OCI-LY7 (cell line): ENCODE results near the gene PCNX1.
"Not testable (repeated sequence)": the region's sequence is repeated elsewhere in the genome, so short reads cannot be mapped to it uniquely, and the experiment has no call there.

ENCODE experiments used
- EZH2phosphoT487 ChIP-seq: fragments of 200-600 bp; sonication (generic); IDR thresholded peaks from 2 replicates; pipeline ENCODE4 v1.6.1; 2018; ENCODE audit warnings: low read depth, borderline replicate concordance, mild to moderate bottlenecking, mixed run types, antibody characterized with exemption, low read length, moderate library complexity, mixed read lengths
- TF ChIP-seq, protein P1 (sequence below): fragments of 200-600 bp; sonication (generic); conservative IDR thresholded peaks from 2 replicates; pipeline ENCODE4 v1.5.1; 2014; ENCODE audit warnings: mild to moderate bottlenecking, antibody characterized with exemption, low read length, moderate library complexity, mixed read lengths

DNA sequence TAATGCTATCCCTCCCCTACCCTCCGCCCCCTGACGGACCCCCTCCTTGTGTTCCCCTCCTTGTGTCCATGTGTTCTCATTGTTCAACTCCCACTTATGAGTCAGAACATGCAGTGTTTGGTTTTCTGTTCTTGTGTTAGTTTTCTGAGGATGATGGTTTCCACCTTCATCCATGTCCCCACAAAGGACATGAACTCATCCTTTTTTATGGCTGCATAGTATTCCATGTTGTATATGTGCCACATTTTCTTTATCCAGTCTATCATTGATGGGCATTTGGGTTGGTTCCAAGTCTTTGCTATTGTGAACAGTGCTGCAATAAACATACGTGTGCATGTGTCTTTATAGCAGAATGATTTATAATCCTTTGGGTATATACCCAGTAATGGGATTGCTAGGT is 112.7 kb downstream of the PCNX1 start:
- TF ChIP-seq EZH2phosphoT487, result not testable (repeated sequence)
- TF ChIP-seq, protein P1, sequence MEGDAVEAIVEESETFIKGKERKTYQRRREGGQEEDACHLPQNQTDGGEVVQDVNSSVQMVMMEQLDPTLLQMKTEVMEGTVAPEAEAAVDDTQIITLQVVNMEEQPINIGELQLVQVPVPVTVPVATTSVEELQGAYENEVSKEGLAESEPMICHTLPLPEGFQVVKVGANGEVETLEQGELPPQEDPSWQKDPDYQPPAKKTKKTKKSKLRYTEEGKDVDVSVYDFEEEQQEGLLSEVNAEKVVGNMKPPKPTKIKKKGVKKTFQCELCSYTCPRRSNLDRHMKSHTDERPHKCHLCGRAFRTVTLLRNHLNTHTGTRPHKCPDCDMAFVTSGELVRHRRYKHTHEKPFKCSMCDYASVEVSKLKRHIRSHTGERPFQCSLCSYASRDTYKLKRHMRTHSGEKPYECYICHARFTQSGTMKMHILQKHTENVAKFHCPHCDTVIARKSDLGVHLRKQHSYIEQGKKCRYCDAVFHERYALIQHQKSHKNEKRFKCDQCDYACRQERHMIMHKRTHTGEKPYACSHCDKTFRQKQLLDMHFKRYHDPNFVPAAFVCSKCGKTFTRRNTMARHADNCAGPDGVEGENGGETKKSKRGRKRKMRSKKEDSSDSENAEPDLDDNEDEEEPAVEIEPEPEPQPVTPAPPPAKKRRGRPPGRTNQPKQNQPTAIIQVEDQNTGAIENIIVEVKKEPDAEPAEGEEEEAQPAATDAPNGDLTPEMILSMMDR, result not testable (repeated sequence)
